MM.1S (cell line): Measurements from ENCODE around the gene RNLS.

Source experiments
- DNase-seq: peaks from one replicate; pipeline ENCODE4 v3.0.0-alpha.2; 2015
- H2AFZ ChIP-seq: fragments of 300-600 bp; sonication (generic); 2 replicates; pipeline ENCODE4 v1.6.0; 2016; ENCODE audit warnings: antibody characterized with exemption, low read length
- H3F3A ChIP-seq: fragments of 300-600 bp; sonication (generic); 2 replicates; pipeline ENCODE4 v1.6.1; 2016; ENCODE audit warnings: mild to moderate bottlenecking, antibody characterized with exemption, low read length, moderate library complexity, mixed read lengths; ENCODE audit not compliant: insufficient read depth
- H3K27ac ChIP-seq: fragments of 300-600 bp; sonication (generic); 2 replicates; pipeline ENCODE4 v1.5.1; 2016; ENCODE audit warnings: mild to moderate bottlenecking, low read length
- H3K27me3 ChIP-seq: fragments of 300-600 bp; sonication (generic); replicated peaks from 2 replicates; pipeline ENCODE4 v1.6.0; 2016; ENCODE audit warnings: low read length; ENCODE audit not compliant: insufficient read depth
- H3K36me3 ChIP-seq: fragments of 300-600 bp; sonication (generic); replicated peaks from 2 replicates; pipeline ENCODE4 v1.6.1; 2016; ENCODE audit warnings: mild to moderate bottlenecking, low read length, mixed read lengths; ENCODE audit not compliant: insufficient read depth
- H3K4me1 ChIP-seq: fragments of 300-600 bp; sonication (generic); 2 replicates; pipeline ENCODE4 v1.6.1; 2016; ENCODE audit warnings: low read length, mixed read lengths
- H3K4me2 ChIP-seq: fragments of 300-600 bp; sonication (generic); 2 replicates; pipeline ENCODE4 v1.6.0; 2016; ENCODE audit warnings: low read depth, low read length
- H3K4me3 ChIP-seq: fragments of 300-600 bp; sonication (generic); 2 replicates; pipeline ENCODE4 v1.5.1; 2016; ENCODE audit warnings: low read length, mixed read lengths
- H3K79me2 ChIP-seq: fragments of 300-600 bp; sonication (generic); 2 replicates; pipeline ENCODE4 v1.6.1; 2016; ENCODE audit warnings: mixed run types, low read length, mixed read lengths
- H3K9ac ChIP-seq: fragments of 300-600 bp; sonication (generic); 2 replicates; pipeline ENCODE4 v1.6.1; 2016; ENCODE audit warnings: low read length, mixed read lengths
- H3K9me2 ChIP-seq: fragments of 300-600 bp; sonication (generic); replicated peaks from 2 replicates; pipeline ENCODE4 v1.6.1; 2016; ENCODE audit warnings: mild to moderate bottlenecking, low read length, mixed read lengths; ENCODE audit not compliant: insufficient read depth
- H3K9me3 ChIP-seq: fragments of 300-600 bp; sonication (generic); replicated peaks from 2 replicates; pipeline ENCODE4 v1.6.1; 2016; ENCODE audit warnings: mild to moderate bottlenecking, low read length, mixed read lengths; ENCODE audit not compliant: insufficient read depth
- H4K20me1 ChIP-seq: fragments of 300-600 bp; sonication (generic); 2 replicates; pipeline ENCODE4 v1.6.1; 2016; ENCODE audit warnings: mild to moderate bottlenecking, low read length, moderate library complexity, mixed read lengths; ENCODE audit not compliant: insufficient read depth
- CTCF ChIP-seq: fragments of 300-600 bp; sonication (generic); IDR thresholded peaks from 2 replicates; pipeline ENCODE4 v1.5.1; 2016; ENCODE audit warnings: antibody characterized with exemption, low read length, mixed read lengths
- EZH2 ChIP-seq: fragments of 300-600 bp; sonication (generic); optimal IDR thresholded peaks from 2 replicates; pipeline ENCODE3; 2017; ENCODE audit warnings: low read depth, mild to moderate bottlenecking, antibody characterized with exemption, low read length, mixed read lengths
- EZH2phosphoT487 ChIP-seq: fragments of 300-600 bp; sonication (generic); IDR thresholded peaks from 2 replicates; pipeline ENCODE4 v1.6.1; 2018; ENCODE audit warnings: antibody characterized with exemption, low read length

The RNLS gene

GRCh38 chr10:88540351-88540750 is 42.8 kb downstream of the RNLS start:
- no peak for TF ChIP-seq EZH2
- no peak for TF ChIP-seq EZH2phosphoT487
- TF ChIP-seq CTCF, result no peak
- no peaks in the 10 kb centered on the region for H3K4me1 ChIP-seq
- no peaks in the 10 kb centered on the region for H3K36me3 ChIP-seq
- no peak overlapping the region for H3K27ac ChIP-seq
- H3K4me3 ChIP-seq, result no peak overlapping the region
- no peak overlapping the region for H3K9ac ChIP-seq
- H3K27me3 ChIP-seq, result no peaks in the 10 kb centered on the region
- DNase-seq, result no peak
- no peak overlapping the region for H2AFZ ChIP-seq
- H3K4me2 ChIP-seq, result no peak overlapping the region
- no peaks in the 10 kb centered on the region for H3F3A ChIP-seq
- no peaks in the 10 kb centered on the region for H3K9me3 ChIP-seq
- H3K9me2 ChIP-seq, result no peaks in the 10 kb centered on the region
- no peaks in the 10 kb centered on the region for H4K20me1 ChIP-seq
- no peaks in the 10 kb centered on the region for H3K79me2 ChIP-seq

- Histone ChIP-seq H3K9me2 (no peaks in the 10 kb centered on the region), H3K27ac (no peak overlapping the region), H3K4me2 (no peak overlapping the region), H3K27me3 (no peaks in the 10 kb centered on the region), H3K4me1 (no peaks in the 10 kb centered on the region), H3K9me3 (no peaks in the 10 kb centered on the region), H3K4me3 (no peak overlapping the region), H4K20me1 (no peaks in the 10 kb centered on the region), H3F3A (no peaks in the 10 kb centered on the region), H2AFZ (no peak overlapping the region), H3K79me2 (no peaks in the 10 kb centered on the region), H3K9ac (no peak overlapping the region), H3K36me3 (no peaks in the 10 kb centered on the region)
- TF ChIP-seq CTCF (no peak), EZH2phosphoT487 (no peak), EZH2 (no peak)
- no peak for DNase-seq
These were observed 45.1 kb downstream of the RNLS start for GRCh38 chr10:88538048-88538447.

DNA sequence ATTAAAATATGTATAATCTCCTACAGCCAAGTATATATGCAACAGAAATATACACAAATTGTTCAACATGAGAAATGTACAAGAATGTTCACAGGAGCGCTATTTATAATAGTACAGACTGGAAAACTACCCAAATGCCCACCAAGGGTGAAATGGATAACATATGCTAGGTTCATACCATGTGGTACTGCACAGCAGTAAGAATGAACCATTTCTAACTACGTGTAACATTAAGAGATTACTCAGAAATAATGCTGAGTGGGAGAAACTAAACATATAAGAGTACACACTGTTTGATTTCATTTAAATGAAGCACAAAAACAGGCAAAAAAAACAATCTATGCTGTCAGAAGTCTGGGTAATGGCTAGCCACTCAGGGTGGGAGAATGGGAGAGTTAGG is 45.8 kb downstream of the RNLS start:
- H3F3A ChIP-seq, result no peaks in the 10 kb centered on the region
- H3K79me2 ChIP-seq, result no peaks in the 10 kb centered on the region
- no peaks in the 10 kb centered on the region for H3K9me2 ChIP-seq
- H2AFZ ChIP-seq, result no peak overlapping the region
- H3K27me3 ChIP-seq, result no peaks in the 10 kb centered on the region
- no peak for DNase-seq
- no peak overlapping the region for H3K4me2 ChIP-seq
- no peak overlapping the region for H3K9ac ChIP-seq
- no peaks in the 10 kb centered on the region for H3K9me3 ChIP-seq
- H3K36me3 ChIP-seq, result no peaks in the 10 kb centered on the region
- no peaks in the 10 kb centered on the region for H4K20me1 ChIP-seq
- no peak for TF ChIP-seq CTCF
- TF ChIP-seq EZH2phosphoT487, result no peak
- no peak for TF ChIP-seq EZH2
- H3K4me1 ChIP-seq, result no peaks in the 10 kb centered on the region
- no peak overlapping the region for H3K27ac ChIP-seq
- no peak overlapping the region for H3K4me3 ChIP-seq
